ENCODE measurements around the gene DIPK1C. TPM values are rescaled to one million over a fixed set of nuclear protein-coding genes. Genes with fewer than 3 reads are reported as not detected.
"Not testable (repeated sequence)": the region's sequence is repeated elsewhere in the genome, so short reads cannot be mapped to it uniquely, and the experiment has no call there.

Gene DIPK1C
- total RNA-seq, 1 donor from 2014 or later = not detected

DNA sequence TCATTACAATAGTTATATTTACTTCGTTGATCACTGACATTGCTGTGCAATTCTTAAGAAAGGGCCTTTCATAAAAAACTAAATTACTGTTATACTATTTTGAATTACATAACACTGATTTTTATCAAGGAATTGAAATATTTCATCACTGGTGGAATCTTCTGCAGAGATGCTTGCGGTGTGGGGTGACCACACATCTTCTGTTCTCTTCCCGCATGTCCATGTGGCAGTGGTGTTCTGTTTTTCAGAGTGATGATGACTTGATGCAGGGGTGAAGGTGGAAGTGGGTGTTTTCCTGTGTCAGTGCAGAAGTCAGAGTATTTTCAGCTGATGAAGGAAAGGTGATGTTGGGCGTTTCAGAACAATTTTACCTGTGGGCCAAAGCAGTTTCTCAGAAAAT lies 46.0 kb upstream of the DIPK1C start:
- no peak overlapping the region for H3K4me3 Mint-ChIP-seq (ENCODE audit: unreplicated experiment)
- H3K79me2 ChIP-seq (ENCODE audit: insufficient read depth, low read length) = peaks cover 19% of the 10 kb centered on the region
- no peak for DNase-seq (ENCODE audit: low read depth)
- no peak overlapping the region for H3K4me2 ChIP-seq (ENCODE audit: low read length)
- H3K27me3 Mint-ChIP-seq (ENCODE audit: low read depth, unreplicated experiment) = no peaks in the 10 kb centered on the region
- H3K27me3 ChIP-seq (ENCODE audit: insufficient read depth, low read length) = no peaks in the 10 kb centered on the region
- no peaks in the 10 kb centered on the region for H3K9me3 Mint-ChIP-seq (ENCODE audit: unreplicated experiment)
- H3K36me3 ChIP-seq (ENCODE audit: insufficient read depth, low read length) = peaks cover 22% of the 10 kb centered on the region
- H3K4me3 ChIP-seq (ENCODE audit: insufficient read depth, low read depth, low read length) = no peak overlapping the region
- no peak for FAIRE-seq
- no peak overlapping the region for H3K9ac ChIP-seq (ENCODE audit: low read length)
- no peak overlapping the region for H3K27ac Mint-ChIP-seq (ENCODE audit: unreplicated experiment)
- H2AFZ ChIP-seq (ENCODE audit: low read depth, low read length) = no peak overlapping the region
- H4K20me1 ChIP-seq (ENCODE audit: insufficient read depth, low read length) = no peaks in the 10 kb centered on the region
- H3K9me3 ChIP-seq (ENCODE audit: insufficient read depth, low read depth, low read length) = no peaks in the 10 kb centered on the region
- TF ChIP-seq EZH2 (IDR thresholded peaks at IDR 0.05; ENCODE audit: insufficient read depth, low read length) (no peak), CTCF (IDR thresholded peaks at IDR 0.05; ENCODE audit: insufficient read depth, low read depth, low read length) (no peak)
- peaks cover 11% of the 10 kb centered on the region for H3K4me1 ChIP-seq (ENCODE audit: insufficient read depth, low read length)
- H3K36me3 Mint-ChIP-seq (ENCODE audit: low read depth, unreplicated experiment) = peaks cover 25% of the 10 kb centered on the region
- peaks cover 18% of the 10 kb centered on the region for H3K4me1 Mint-ChIP-seq (ENCODE audit: low read depth, unreplicated experiment)
- H3K27ac ChIP-seq (ENCODE audit: low read depth, low read length) = no peak overlapping the region

- Mint-ChIP-seq H3K9me3 (ENCODE audit: unreplicated experiment) (no peaks in the 10 kb centered on the region), H3K4me1 (ENCODE audit: low read depth, unreplicated experiment) (peaks cover 24% of the 10 kb centered on the region), H3K27me3 (ENCODE audit: low read depth, unreplicated experiment) (no peaks in the 10 kb centered on the region), H3K36me3 (ENCODE audit: low read depth, unreplicated experiment) (peaks cover 12% of the 10 kb centered on the region), H3K4me3 (ENCODE audit: unreplicated experiment) (no peak overlapping the region), H3K27ac (ENCODE audit: unreplicated experiment) (peak overlapping the region; percentile 79)
- H3K9ac ChIP-seq (ENCODE audit: low read length) = no peak overlapping the region
- FAIRE-seq (no peak), DNase-seq (ENCODE audit: low read depth) (no peak)
- H3K36me3 ChIP-seq (ENCODE audit: insufficient read depth, low read length) = peaks cover 22% of the 10 kb centered on the region
- TF ChIP-seq CTCF (IDR thresholded peaks at IDR 0.05; ENCODE audit: insufficient read depth, low read depth, low read length) = no peak
- TF ChIP-seq EZH2 (IDR thresholded peaks at IDR 0.05; ENCODE audit: insufficient read depth, low read length) = no peak
- H3K27ac ChIP-seq (ENCODE audit: low read depth, low read length) = no peak overlapping the region
- no peak overlapping the region for H3K4me2 ChIP-seq (ENCODE audit: low read length)
- no peaks in the 10 kb centered on the region for H4K20me1 ChIP-seq (ENCODE audit: insufficient read depth, low read length)
- peaks cover 36% of the 10 kb centered on the region for H3K79me2 ChIP-seq (ENCODE audit: insufficient read depth, low read length)
- no peak overlapping the region for H2AFZ ChIP-seq (ENCODE audit: low read depth, low read length)
- peaks cover 16% of the 10 kb centered on the region for H3K4me1 ChIP-seq (ENCODE audit: insufficient read depth, low read length)
- no peaks in the 10 kb centered on the region for H3K9me3 ChIP-seq (ENCODE audit: insufficient read depth, low read depth, low read length)
- no peak overlapping the region for H3K4me3 ChIP-seq (ENCODE audit: insufficient read depth, low read depth, low read length)
- H3K27me3 ChIP-seq (ENCODE audit: insufficient read depth, low read length) = no peaks in the 10 kb centered on the region
Observed at GRCh38 chr18:74501386-74501785, 44.3 kb upstream of the DIPK1C start.

DNA sequence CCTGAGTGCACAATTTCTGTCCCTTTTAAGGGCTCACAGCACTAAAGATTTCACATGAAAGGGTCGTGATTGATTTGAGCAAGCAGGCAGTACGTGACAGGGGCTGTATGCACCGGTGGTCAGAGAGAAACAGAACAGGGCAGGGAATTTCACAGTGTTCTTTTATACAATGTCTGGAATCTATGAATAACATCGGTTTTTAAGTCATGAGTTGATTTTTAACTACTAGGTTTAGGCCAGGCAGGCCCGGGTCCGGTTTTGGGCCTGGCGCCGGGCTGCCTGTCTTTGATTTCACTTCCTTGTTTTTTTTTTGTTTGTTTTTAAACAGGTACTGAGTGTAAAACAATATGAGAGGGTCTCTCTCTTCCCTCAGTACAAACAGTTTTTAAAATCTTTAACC lies 43.7 kb upstream of the DIPK1C start:
- DNase-seq (ENCODE audit: low read depth); H3K9me3 ChIP-seq (ENCODE audit: insufficient read depth, low read depth, low read length); FAIRE-seq; H2AFZ ChIP-seq (ENCODE audit: low read depth, low read length); H3K27me3 ChIP-seq (ENCODE audit: insufficient read depth, low read length); H3K4me2 ChIP-seq (ENCODE audit: low read length); H3K27ac ChIP-seq (ENCODE audit: low read depth, low read length); H3K9ac ChIP-seq (ENCODE audit: low read length); H3K27me3 Mint-ChIP-seq (ENCODE audit: low read depth, unreplicated experiment); H3K9me3 Mint-ChIP-seq (ENCODE audit: unreplicated experiment); H3K4me3 ChIP-seq (ENCODE audit: insufficient read depth, low read depth, low read length); H4K20me1 ChIP-seq (ENCODE audit: insufficient read depth, low read length): not testable (repeated sequence)
- peaks cover 38% of the 10 kb centered on the region for H3K79me2 ChIP-seq (ENCODE audit: insufficient read depth, low read length)
- peaks cover 16% of the 10 kb centered on the region for H3K4me1 ChIP-seq (ENCODE audit: insufficient read depth, low read length)
- H3K36me3 ChIP-seq (ENCODE audit: insufficient read depth, low read length) = peaks cover 22% of the 10 kb centered on the region
- peaks cover 12% of the 10 kb centered on the region for H3K36me3 Mint-ChIP-seq (ENCODE audit: low read depth, unreplicated experiment)
- peak overlapping the region; percentile 54 for H3K4me3 Mint-ChIP-seq (ENCODE audit: unreplicated experiment)
- peaks cover 24% of the 10 kb centered on the region for H3K4me1 Mint-ChIP-seq (ENCODE audit: low read depth, unreplicated experiment)
- H3K27ac Mint-ChIP-seq (ENCODE audit: unreplicated experiment) = peak overlapping the region; percentile 79

Data from astrocyte (in vitro differentiated cells and primary cell).